ENCODE measurements around the gene SPDYE16. TPM values are rescaled to one million over a fixed set of nuclear protein-coding genes. Genes with fewer than 3 reads are reported as not detected.
"Not testable (repeated sequence)": the region's sequence is repeated elsewhere in the genome, so short reads cannot be mapped to it uniquely, and the experiment has no call there.

The SPDYE16 gene
- polyA plus RNA-seq, 3 donors from 2014 or later, result 0.07 to 0.18 TPM; not detected in 1

- H3K9me3 Mint-ChIP-seq; H3K36me3 Mint-ChIP-seq; H3K4me1 Mint-ChIP-seq; H3K27me3 Mint-ChIP-seq (ENCODE audit: low read depth in 3 of 3); DNase-seq; H3K4me3 Mint-ChIP-seq; H3K27ac Mint-ChIP-seq: not testable (repeated sequence)
Measured at GRCh38 chr7:76482660-76483059, 60.4 kb downstream of the SPDYE16 start.

Other genes with a start within 250 kb of the SPDYE16 start
- gene HSPB1, start 240.6 kb downstream of the SPDYE16 start, polyA plus RNA-seq, result 10 to 100 TPM; 11.2 to 49.8 (median 34.6) TPM
- 1 to 10 TPM; 1.1 to 3.2 (median 1.4) TPM for gene YWHAG, start 184.3 kb downstream of the SPDYE16 start, polyA plus RNA-seq
- gene SSC4D, start 133.6 kb downstream of the SPDYE16 start, polyA plus RNA-seq, result under 1 TPM in 2 of 3 donors, not detected in 1; 0.46 to 0.66 TPM
- gene ZP3, start 118.3 kb downstream of the SPDYE16 start, polyA plus RNA-seq, result 1 to 10 TPM in 1 of 3 donors, under 1 TPM in 1, not detected in 1; 0.49 to 5.0 TPM
- 10 to 100 TPM in 1 of 3 donors, 1 to 10 TPM in 2; 5.2 to 15.3 (median 9.1) TPM for gene DTX2, start 81.6 kb downstream of the SPDYE16 start, polyA plus RNA-seq
- not detected for gene UPK3B, start 32.7 kb downstream of the SPDYE16 start, polyA plus RNA-seq
- gene POMZP3, start 84.0 kb upstream of the SPDYE16 start, polyA plus RNA-seq, result 10 to 100 TPM in 1 of 3 donors, 1 to 10 TPM in 2; 3.1 to 10.9 (median 5.3) TPM

Data from immature natural killer cell (primary cell).